ENCODE results near the gene SKIC2.
"Not testable (repeated sequence)": the region's sequence is repeated elsewhere in the genome, so short reads cannot be mapped to it uniquely, and the experiment has no call there.

SKIC2 gene

GRCh38 chr6:32005538-32005880 is 46.5 kb downstream of the SKIC2 start:
- not testable (repeated sequence) for DNase-seq

- not testable (repeated sequence) for DNase-seq
Measured at GRCh38 chr6:32005991-32006529, 47.1 kb downstream of the SKIC2 start.

GRCh38 chr6:32007086-32007485 is 48.1 kb downstream of the SKIC2 start:
- DNase-seq, result not testable (repeated sequence)

DNA sequence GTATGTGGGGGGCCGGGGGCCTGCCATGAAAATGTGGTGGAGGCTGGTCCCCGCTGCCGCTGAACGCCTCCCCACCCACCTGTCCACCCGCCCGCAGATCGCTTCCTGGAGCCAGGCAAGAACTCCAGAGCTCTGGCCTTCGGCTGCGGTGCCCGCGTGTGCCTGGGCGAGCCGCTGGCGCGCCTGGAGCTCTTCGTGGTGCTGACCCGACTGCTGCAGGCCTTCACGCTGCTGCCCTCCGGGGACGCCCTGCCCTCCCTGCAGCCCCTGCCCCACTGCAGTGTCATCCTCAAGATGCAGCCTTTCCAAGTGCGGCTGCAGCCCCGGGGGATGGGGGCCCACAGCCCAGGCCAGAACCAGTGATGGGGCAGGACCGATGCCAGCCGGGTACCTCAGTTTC is 49.1 kb downstream of the SKIC2 start:
- not testable (repeated sequence) for DNase-seq

GRCh38 chr6:32008616-32009015 is 49.6 kb downstream of the SKIC2 start:
- DNase-seq, result not testable (repeated sequence)

GRCh38 chr6:32009537-32009936 is 50.6 kb downstream of the SKIC2 start:
- DNase-seq, result not testable (repeated sequence)

- not testable (repeated sequence) for DNase-seq
Measured at GRCh38 chr6:32010856-32011530, 52.0 kb downstream of the SKIC2 start.

DNA sequence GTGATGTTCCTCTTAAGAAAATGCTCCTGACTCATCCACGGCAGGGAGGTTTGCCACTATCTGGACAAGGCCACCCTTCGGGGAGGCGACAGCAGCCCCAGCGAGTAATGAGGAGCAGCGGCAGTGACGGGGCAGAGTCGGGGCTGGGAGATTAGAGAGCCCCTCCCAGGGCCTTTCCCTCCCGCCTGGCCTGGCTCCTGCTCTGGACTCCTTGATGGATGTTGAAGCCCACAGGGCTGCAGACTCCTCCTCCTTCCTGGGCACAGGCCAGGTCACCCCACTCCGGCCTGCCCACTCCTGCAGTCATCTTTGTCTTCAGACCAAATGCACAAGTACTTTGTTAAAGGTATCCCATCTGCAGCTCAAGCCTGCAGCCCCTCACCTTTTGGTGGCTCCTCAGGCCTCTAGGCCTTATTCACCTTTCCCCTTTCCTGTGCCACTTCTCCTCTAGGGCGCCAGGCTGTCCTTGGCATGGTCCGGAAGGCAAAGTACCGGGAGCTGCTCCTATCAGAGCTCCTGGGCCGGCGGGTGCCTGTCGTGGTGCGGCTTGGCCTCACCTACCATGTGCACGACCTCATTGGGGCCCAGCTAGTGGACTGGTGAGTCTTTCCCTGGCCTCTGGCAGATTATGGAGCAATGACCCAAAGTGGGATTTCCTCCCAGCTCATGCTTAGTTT is 54.1 kb downstream of the SKIC2 start:
- not testable (repeated sequence) for DNase-seq

DNA sequence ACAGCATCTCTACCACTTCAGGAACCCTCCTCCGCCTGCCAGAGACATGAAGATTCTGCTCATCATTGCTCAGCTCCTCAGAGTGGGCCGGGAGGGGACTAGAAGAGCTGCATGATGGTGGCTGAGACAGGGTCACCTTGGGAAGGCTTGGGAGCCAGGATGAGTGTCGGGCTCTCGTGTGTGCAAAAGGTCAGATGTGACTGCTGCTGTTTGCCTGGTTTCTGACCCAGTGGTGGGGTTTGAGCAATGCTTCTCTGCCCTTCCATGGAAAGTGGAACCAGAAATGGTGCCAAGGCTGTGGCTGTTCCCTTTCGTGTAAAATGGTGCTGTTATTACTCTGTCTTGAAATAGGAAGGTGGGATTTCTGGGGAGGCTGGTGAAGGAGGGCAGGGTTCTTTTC is 54.8 kb downstream of the SKIC2 start:
- not testable (repeated sequence) for DNase-seq

GRCh38 chr6:32014547-32014946 is 55.6 kb downstream of the SKIC2 start, which contains the start of gene C4B:
C4B (plus strand) TSS chr6:32014795; CDS start chr6:32014846, 51 bp downstream.
- DNase-seq, result not testable (repeated sequence)

Data from NCI-H1417 treated with DMSO at 0.1 percent for 48 hours (cell line).